Measurements from ENCODE around the gene PDE8B.
"Not testable (repeated sequence)": the region's sequence is repeated elsewhere in the genome, so short reads cannot be mapped to it uniquely, and the experiment has no call there.

The PDE8B gene

GRCh38 chr5:77454123-77454522 lies 243.6 kb downstream of the PDE8B start:
- DNase-seq, result no peak

- no peak for DNase-seq
These were observed 250.8 kb downstream of the PDE8B start for GRCh38 chr5:77461287-77461686.

DNA sequence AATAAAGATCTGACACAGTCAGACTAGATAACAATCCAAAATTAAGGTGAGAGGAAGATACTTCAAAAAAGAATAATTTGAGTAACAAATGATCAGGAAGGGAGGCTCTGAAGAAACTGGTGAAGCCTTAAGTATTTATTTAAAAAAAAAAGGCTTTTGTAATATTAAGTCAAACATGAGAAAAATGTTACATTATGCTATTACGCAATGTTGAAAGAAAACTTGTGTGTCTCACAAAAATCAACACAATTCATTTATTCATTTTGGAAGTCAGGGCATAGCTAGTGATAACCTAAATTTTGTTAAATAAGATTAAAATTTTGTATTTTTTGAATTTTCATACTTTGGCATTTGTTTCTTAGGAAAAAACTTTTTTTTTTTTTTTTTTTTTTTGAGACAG lies 253.4 kb downstream of the PDE8B start:
- DNase-seq, result no peak

- not testable (repeated sequence) for DNase-seq
These were observed 258.4 kb downstream of the PDE8B start for GRCh38 chr5:77468875-77469274.

DNA sequence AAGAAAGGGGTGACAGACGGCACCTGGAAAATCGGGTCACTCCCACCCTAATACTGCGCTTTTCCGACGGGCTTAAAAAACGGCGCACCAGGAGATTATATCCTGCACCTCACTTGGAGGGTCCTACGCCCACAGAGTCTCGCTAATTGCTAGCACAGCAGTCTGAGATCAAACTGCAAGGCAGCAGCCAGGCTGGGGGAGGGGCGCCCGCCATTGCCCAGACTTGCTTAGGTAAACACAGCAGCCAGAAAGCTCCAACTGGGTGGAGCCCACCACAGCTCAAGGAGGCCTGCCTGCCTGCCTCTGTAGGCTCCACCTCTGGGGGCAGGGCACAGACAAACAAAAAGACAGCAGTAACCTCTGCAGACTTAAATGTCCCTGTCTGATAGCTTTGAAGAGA lies 264.6 kb downstream of the PDE8B start:
- not testable (repeated sequence) for DNase-seq
